ENCODE results near the gene HAUS3.

Gene HAUS3

GRCh38 chr4:2266821-2267220 lies 24.9 kb upstream of the HAUS3 start:
- H3K4me3 ChIP-seq (ENCODE audit: low read length) = no peak overlapping the region
- DNase-seq (ENCODE audit: low read depth) = no peak
- no peak for TF ChIP-seq CTCF (IDR thresholded peaks at IDR 0.05; ENCODE audit: insufficient read depth, low read depth, low read length, missing control alignments)

- TF ChIP-seq CTCF (IDR thresholded peaks at IDR 0.05; ENCODE audit: insufficient read depth, low read depth, low read length, missing control alignments) = no peak
- H3K4me3 ChIP-seq (ENCODE audit: low read length) = no peak overlapping the region
- no peak for DNase-seq (ENCODE audit: low read depth)
Measured at GRCh38 chr4:2266181-2266580, 24.3 kb upstream of the HAUS3 start.

- TF ChIP-seq CTCF (IDR thresholded peaks at IDR 0.05; ENCODE audit: insufficient read depth, low read depth, low read length, missing control alignments) = no peak
- no peak for DNase-seq (ENCODE audit: low read depth)
- H3K4me3 ChIP-seq (ENCODE audit: low read length) = no peak overlapping the region
Measured at GRCh38 chr4:2265113-2266110, 23.5 kb upstream of the HAUS3 start.

GRCh38 chr4:2264481-2265041 lies 22.6 kb upstream of the HAUS3 start:
- DNase-seq (ENCODE audit: low read depth) = no peak
- TF ChIP-seq CTCF (IDR thresholded peaks at IDR 0.05; ENCODE audit: insufficient read depth, low read depth, low read length, missing control alignments) = no peak
- H3K4me3 ChIP-seq (ENCODE audit: low read length) = no peak overlapping the region

GRCh38 chr4:2263926-2264321 lies 22.0 kb upstream of the HAUS3 start:
- no peak for DNase-seq (ENCODE audit: low read depth)
- no peak for TF ChIP-seq CTCF (IDR thresholded peaks at IDR 0.05; ENCODE audit: insufficient read depth, low read depth, low read length, missing control alignments)
- H3K4me3 ChIP-seq (ENCODE audit: low read length) = no peak overlapping the region

- TF ChIP-seq CTCF (IDR thresholded peaks at IDR 0.05; ENCODE audit: insufficient read depth, low read depth, low read length, missing control alignments) = no peak
- H3K4me3 ChIP-seq (ENCODE audit: low read length) = peak overlapping the region; percentile 61
- DNase-seq (ENCODE audit: low read depth) = no peak
Measured at GRCh38 chr4:2262944-2263250, 21.0 kb upstream of the HAUS3 start.

Measured in epithelial cell of esophagus (primary cell).